Putamen (tissue), 1 donor: ENCODE results near the gene FCN3.

Experiments used
- DNase-seq: peaks from one replicate; pipeline ENCODE4 v3.0.0-alpha.2; 2016; ENCODE audit warnings: low spot score

Gene FCN3

GRCh38 chr1:27380224-27380623 lies 5.6 kb upstream of the FCN3 start:
- no peak for DNase-seq

- no peak for DNase-seq
These were observed 5.0 kb upstream of the FCN3 start for GRCh38 chr1:27379564-27380122.

GRCh38 chr1:27377760-27378495 lies 3.3 kb upstream of the FCN3 start:
- DNase-seq, result no peak

GRCh38 chr1:27372808-27373690 lies 1.6 kb downstream of the FCN3 start:
- DNase-seq, result no peak

GRCh38 chr1:27372022-27372807 lies 2.4 kb downstream of the FCN3 start:
- DNase-seq, result no peak

GRCh38 chr1:27368869-27369582 lies 5.6 kb downstream of the FCN3 start:
- no peak for DNase-seq

- no peak for DNase-seq
These were observed 7.4 kb downstream of the FCN3 start for GRCh38 chr1:27367160-27367650.

GRCh38 chr1:27366411-27367159 lies 8.0 kb downstream of the FCN3 start, which contains the start of gene MAP3K6:
Gene MAP3K6, minus strand, starts transcription at chr1:27366961. Its CDS starts 364 bp downstream, at chr1:27366597.
- DNase-seq, result peak; percentile 32

- DNase-seq, result peak; percentile 26
These were observed 8.6 kb downstream of the FCN3 start for GRCh38 chr1:27366113-27366410.

GRCh38 chr1:27365372-27366112 lies 9.1 kb downstream of the FCN3 start:
- DNase-seq, result peak; percentile 76

GRCh38 chr1:27364696-27365371 lies 9.8 kb downstream of the FCN3 start:
- DNase-seq, result no peak

GRCh38 chr1:27363766-27364695 lies 10.6 kb downstream of the FCN3 start:
- DNase-seq, result no peak

GRCh38 chr1:27361553-27361952 lies 13.1 kb downstream of the FCN3 start:
- no peak for DNase-seq

- DNase-seq, result no peak
These were observed 13.6 kb downstream of the FCN3 start for GRCh38 chr1:27361044-27361402.

GRCh38 chr1:27360159-27361043 lies 14.2 kb downstream of the FCN3 start:
- no peak for DNase-seq

GRCh38 chr1:27359822-27360158 lies 14.8 kb downstream of the FCN3 start:
- DNase-seq, result no peak

- no peak for DNase-seq
These were observed 15.7 kb downstream of the FCN3 start for GRCh38 chr1:27358928-27359313.
